Keratinocyte (primary cell): ENCODE measurements around the gene EXOC3L1. TPM values are rescaled to one million over a fixed set of nuclear protein-coding genes. Genes with fewer than 3 reads are reported as not detected.

Experiments
- DNase-seq: peaks from one replicate; pipeline ENCODE4 v3.0.0-alpha.2; 2011; ENCODE audit warnings: low read depth, missing footprints, low spot score
- FAIRE-seq: peaks from 2 replicates; lab custom pipeline; 2011; peaks lifted over from hg19 to GRCh38; lab: Jason Lieb, UNC
- H2AFZ ChIP-seq: 2 replicates; pipeline ENCODE4 v1.6.0; 2012; ENCODE audit warnings: low read length, control low read depth, inconsistent platforms; ENCODE audit not compliant: control insufficient read depth
- H3K27ac ChIP-seq: 2 replicates; pipeline ENCODE4 v1.5.1; 2011; ENCODE audit warnings: low read length; ENCODE audit not compliant: control insufficient read depth, insufficient read depth
- H3K27me3 ChIP-seq: 3 replicates; pipeline ENCODE4 v1.6.0; 2011; ENCODE audit warnings: low read length; ENCODE audit not compliant: control insufficient read depth, insufficient read depth; ENCODE audit errors: extremely low read depth
- H3K36me3 ChIP-seq, 2 experiments: 2 replicates in 1 of 2; 3 replicates in 1 of 2; pipeline ENCODE4 v1.5.1; 2011; ENCODE audit warnings: low read length in 2 of 2, mild to moderate bottlenecking in 1 of 2; ENCODE audit not compliant: control insufficient read depth in 2 of 2, insufficient read depth in 2 of 2; ENCODE audit errors: extremely low read depth in 1 of 2
- H3K4me1 ChIP-seq: 3 replicates; pipeline ENCODE4 v1.5.1; 2011; ENCODE audit warnings: low read length; ENCODE audit not compliant: control insufficient read depth, insufficient read depth; ENCODE audit errors: extremely low read depth
- H3K4me2 ChIP-seq: 3 replicates; pipeline ENCODE4 v1.6.0; 2011; ENCODE audit warnings: low read depth, low read length; ENCODE audit not compliant: control insufficient read depth, insufficient read depth; ENCODE audit errors: extremely low read depth
- H3K4me3 ChIP-seq, 3 experiments: fragments of 200-600 bp in 1 of 3; sonication (generic) in 1 of 3; 2 replicates in 2 of 3; 3 replicates in 1 of 3; pipeline ENCODE4 v1.5.1; 2011 to 2016; ENCODE audit warnings: low read length in 3 of 3, mild to moderate bottlenecking in 3 of 3, control low read depth in 2 of 3, inconsistent platforms in 1 of 3, low read depth in 1 of 3, mixed read lengths in 1 of 3, mixed run types in 1 of 3, moderate library complexity in 1 of 3; ENCODE audit not compliant: control insufficient read depth in 2 of 3, insufficient read depth in 2 of 3; ENCODE audit errors: extremely low read depth in 1 of 3
- H3K79me2 ChIP-seq: 2 replicates; pipeline ENCODE4 v1.6.0; 2012; ENCODE audit warnings: low read length; ENCODE audit not compliant: control insufficient read depth, insufficient read depth
- H3K9ac ChIP-seq: 3 replicates; pipeline ENCODE4 v1.6.0; 2011; ENCODE audit warnings: low read length; ENCODE audit not compliant: control insufficient read depth, insufficient read depth; ENCODE audit errors: extremely low read depth
- H3K9me1 ChIP-seq: 3 replicates; pipeline ENCODE4 v1.6.0; 2011; ENCODE audit warnings: low read length; ENCODE audit not compliant: control insufficient read depth, insufficient read depth; ENCODE audit errors: extremely low read depth
- H3K9me3 ChIP-seq: 2 replicates; pipeline ENCODE4 v1.5.1; 2012; ENCODE audit warnings: low read depth, low read length; ENCODE audit not compliant: control insufficient read depth
- H4K20me1 ChIP-seq: 3 replicates; pipeline ENCODE4 v1.6.0; 2011; ENCODE audit warnings: low read length; ENCODE audit not compliant: control insufficient read depth, insufficient read depth; ENCODE audit errors: extremely low read depth
- CTCF ChIP-seq, 3 experiments: IDR thresholded peaks in 1 of 3; conservative IDR thresholded peaks in 1 of 3; optimal IDR thresholded peaks in 1 of 3; 2 replicates in 2 of 3; 3 replicates in 1 of 3; pipeline versions ENCODE3 to v1.5.1; 2011; ENCODE audit warnings: low read length in 3 of 3, mild to moderate bottlenecking in 3 of 3, moderate library complexity in 2 of 3, control low read depth in 1 of 3, inconsistent platforms in 1 of 3; ENCODE audit not compliant: insufficient read depth in 2 of 3; ENCODE audit errors: extremely low read depth in 1 of 3
- EZH2 ChIP-seq: IDR thresholded peaks from one replicate; pipeline ENCODE4 v1.6.1; 2012; ENCODE audit warnings: inconsistent platforms, mild to moderate bottlenecking, low read length, moderate library complexity
- dilution Hi-C: fragments of 300-500 bp; cut with MboI; formaldehyde crosslinking; loops from one replicate; pipeline ENCODE4 v1.7.0; 2020; ENCODE audit warnings: low sequenced_read_pairs; ENCODE audit not compliant: extremely low pct_ligation_motif_present
- polyA plus RNA-seq, 5 experiments: library from polyadenylated mRNA; depleted of rRNA in 3 of 5; stranded (reverse) in 3 of 5; stranded (forward) in 1 of 5; unstranded in 1 of 5; fragments of >200 nt; gene quantifications; 1 replicate in 1 of 5; 2 replicates in 3 of 5; 3 replicates in 1 of 5; pipeline versions ENCODE4 v1.2.1 to v1.2.3, GENCODE V29; 2011 to 2012; ENCODE audit warnings: missing spikeins in 2 of 5, low read depth in 1 of 5, low replicate concordance in 1 of 5

The EXOC3L1 gene
- polyA plus RNA-seq, 1 donor (not counting 4 experiments of a cell fraction or from before 2014, with no cell fraction given) = not detected

DNA sequence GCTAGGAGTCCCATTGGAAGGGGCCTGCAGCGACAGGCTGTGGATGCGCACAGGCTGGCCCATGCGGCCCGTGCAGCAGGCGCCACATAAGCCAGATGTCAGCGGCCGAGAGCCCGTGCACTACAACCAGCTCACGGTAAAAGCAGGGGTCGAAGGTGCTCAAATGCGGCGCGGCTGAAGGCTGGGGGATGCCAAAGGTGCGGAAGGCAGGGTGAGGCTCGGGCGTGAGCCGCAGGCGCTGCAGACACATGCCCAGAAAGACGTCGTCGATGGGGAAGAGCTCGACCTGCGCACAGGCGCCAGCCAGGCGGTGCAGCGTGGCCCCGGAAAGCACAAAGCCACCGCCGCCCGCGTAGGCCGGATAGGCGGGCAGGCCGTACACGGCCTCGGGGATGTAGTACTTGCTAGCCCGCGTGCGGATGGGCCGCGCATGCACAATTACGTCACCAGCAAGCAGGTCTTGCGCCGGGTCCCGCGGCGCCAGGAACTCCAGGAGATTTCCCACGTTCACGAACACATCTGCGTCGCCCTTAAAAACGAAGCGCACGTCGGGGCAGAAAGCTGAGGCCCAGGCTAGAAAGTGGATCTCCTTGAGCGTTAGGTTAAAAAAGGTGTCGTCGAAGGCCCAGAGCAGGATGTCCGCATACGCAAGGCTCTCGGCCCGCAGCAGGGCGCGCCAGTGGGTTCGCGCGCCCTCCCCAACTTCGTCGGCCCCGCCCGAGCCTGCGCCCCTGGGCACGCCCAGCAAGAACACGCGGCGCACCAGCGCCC lies 40.5 kb downstream of the EXOC3L1 start:
- Histone ChIP-seq H4K20me1 (peaks cover under 1% of the 10 kb centered on the region), H2AFZ (no peak overlapping the region), H3K9me1 (no peaks in the 10 kb centered on the region), H3K36me3 (peaks cover 27 to 37% of the 10 kb centered on the region in 2 experiments), H3K27me3 (no peaks in the 10 kb centered on the region), H3K27ac (no peak overlapping the region), H3K9ac (no peak overlapping the region), H3K4me2 (no peak overlapping the region), H3K4me1 (peaks cover 14% of the 10 kb centered on the region), H3K79me2 (no peaks in the 10 kb centered on the region), H3K4me3 (no peak overlapping the region), H3K9me3 (no peaks in the 10 kb centered on the region)
- FAIRE-seq (no peak), DNase-seq (no peak)
- dilution Hi-C loops = no loop called here
- TF ChIP-seq CTCF (optimal IDR thresholded peaks at IDR 0.05 in 1 of 3, IDR thresholded peaks at IDR 0.05 in 1 of 3, conservative IDR thresholded peaks at IDR 0.05 in 1 of 3; ENCODE audit: extremely low read depth in 1 of 3, insufficient read depth in 2 of 3, low read length in 3 of 3) (no peak), EZH2 (no peak)

GRCh38 chr16:67148656-67149275 lies 41.2 kb downstream of the EXOC3L1 start:
- Histone ChIP-seq H3K9me3 (no peaks in the 10 kb centered on the region), H3K9me1 (no peaks in the 10 kb centered on the region), H3K4me1 (peaks cover 14% of the 10 kb centered on the region), H2AFZ (no peak overlapping the region), H3K4me3 (no peak overlapping the region), H3K4me2 (no peak overlapping the region), H3K27ac (no peak overlapping the region), H3K79me2 (no peaks in the 10 kb centered on the region), H3K36me3 (peaks cover 34 to 38% of the 10 kb centered on the region in 2 experiments), H3K9ac (no peak overlapping the region), H3K27me3 (no peaks in the 10 kb centered on the region), H4K20me1 (no peaks in the 10 kb centered on the region)
- no peak for TF ChIP-seq CTCF (optimal IDR thresholded peaks at IDR 0.05 in 1 of 3, IDR thresholded peaks at IDR 0.05 in 1 of 3, conservative IDR thresholded peaks at IDR 0.05 in 1 of 3; ENCODE audit: extremely low read depth in 1 of 3, insufficient read depth in 2 of 3, low read length in 3 of 3)
- no peak for TF ChIP-seq EZH2
- FAIRE-seq (no peak), DNase-seq (no peak)
- dilution Hi-C loops = no loop called here
